Muscle of leg (tissue), 11 donors: Measurements from ENCODE around the gene MKS1. TPM values are rescaled to one million over a fixed set of nuclear protein-coding genes. Genes with fewer than 3 reads are reported as not detected.

Experiments used
- DNase-seq: peaks from one replicate; pipeline ENCODE4 v3.0.0; 2013
- H3K27ac ChIP-seq: one replicate; pipeline ENCODE4 v1.5.1; 2013; ENCODE audit warnings: mild to moderate bottlenecking, low read length, control low read depth
- H3K27me3 ChIP-seq: one replicate; pipeline ENCODE4 v1.6.1; 2013; ENCODE audit warnings: low read length; ENCODE audit not compliant: control insufficient read depth, insufficient read depth
- H3K36me3 ChIP-seq: one replicate; pipeline ENCODE4 v1.6.1; 2013; ENCODE audit warnings: low read length; ENCODE audit not compliant: control insufficient read depth, insufficient read depth
- H3K4me1 ChIP-seq: one replicate; pipeline ENCODE4 v1.6.1; 2013; ENCODE audit warnings: low read length; ENCODE audit not compliant: control insufficient read depth, insufficient read depth
- H3K4me3 ChIP-seq: one replicate; pipeline ENCODE4 v1.5.1; 2013; ENCODE audit warnings: low read length, control low read depth
- H3K9me3 ChIP-seq: replicated peaks from 2 replicates; pipeline ENCODE4 v1.6.1; 2013; ENCODE audit warnings: low read depth, low read length; ENCODE audit not compliant: control insufficient read depth
- whole genome bisulfite sequencing: methylation state at CpG from one replicate; pipeline ENCODE4 v1.1.5; 2013; ENCODE audit warnings: missing lambda C conversion rate; ENCODE audit not compliant: insufficient coverage; 5-methylcytosine and 5-hydroxymethylcytosine counted together
- polyA plus RNA-seq, 8 donors: library from polyadenylated mRNA; unstranded; fragments of 120-200 nt; gene quantifications; one replicate each; pipeline versions ENCODE4 v1.2.1 to v1.2.3, GENCODE V29; 2013; ENCODE audit warnings: inconsistent platforms in 1 of 8, low replicate concordance in 1 of 8; ENCODE audit not compliant: insufficient read length in 8 of 8, insufficient read depth in 1 of 8
- total RNA-seq: library from RNA; stranded (reverse); fragments of 120-200 nt; gene quantifications from one replicate; pipeline ENCODE4 v1.2.4, GENCODE V29; 2013

Gene MKS1
- total and polyA plus RNA-seq, 9 donors = 11.6 to 20.1 (median 13.9) TPM

DNA sequence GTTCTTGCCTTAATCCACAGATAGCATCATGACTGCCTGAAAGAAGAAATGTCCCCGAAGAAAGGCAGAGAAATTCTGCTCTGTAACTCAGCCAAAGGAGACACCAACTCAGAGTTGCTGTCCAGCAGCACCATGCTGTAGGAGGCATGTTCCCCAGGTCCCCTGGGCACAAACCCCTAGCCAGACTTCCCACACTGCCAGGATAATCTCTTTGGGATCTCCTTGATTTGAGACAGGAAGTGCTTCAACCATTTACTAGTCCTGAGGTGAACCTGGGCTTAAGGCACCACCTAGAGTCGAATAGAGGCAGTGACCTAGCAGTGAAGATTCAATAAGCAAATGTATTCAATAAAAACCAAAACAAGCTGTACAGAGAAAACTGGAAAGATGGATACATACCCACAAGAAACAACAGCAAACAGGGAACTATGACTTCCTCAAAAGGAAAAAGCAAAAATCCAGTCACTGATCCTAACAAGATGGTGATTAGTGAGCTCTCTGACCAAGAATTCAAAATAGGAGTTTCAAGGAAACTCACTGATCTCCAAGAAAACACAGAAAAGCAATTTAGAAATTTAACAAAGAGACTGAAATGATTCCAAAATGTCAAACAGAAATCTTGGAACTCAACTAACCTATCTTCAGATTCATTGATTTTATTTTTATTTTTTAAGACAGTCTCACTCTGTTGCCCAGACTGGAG, 46.5 kb downstream of the MKS1 start:
- no peak for DNase-seq
- no peak overlapping the region for H3K27ac ChIP-seq
- H3K36me3 ChIP-seq = no peaks in the 10 kb centered on the region
- no peaks in the 10 kb centered on the region for H3K4me1 ChIP-seq
- no peak overlapping the region for H3K4me3 ChIP-seq
- H3K27me3 ChIP-seq = peaks cover 2% of the 10 kb centered on the region
- WGBS = 44% methylated on average over 1 of the region's 2 CpGs
- H3K9me3 ChIP-seq = no peaks in the 10 kb centered on the region

DNA sequence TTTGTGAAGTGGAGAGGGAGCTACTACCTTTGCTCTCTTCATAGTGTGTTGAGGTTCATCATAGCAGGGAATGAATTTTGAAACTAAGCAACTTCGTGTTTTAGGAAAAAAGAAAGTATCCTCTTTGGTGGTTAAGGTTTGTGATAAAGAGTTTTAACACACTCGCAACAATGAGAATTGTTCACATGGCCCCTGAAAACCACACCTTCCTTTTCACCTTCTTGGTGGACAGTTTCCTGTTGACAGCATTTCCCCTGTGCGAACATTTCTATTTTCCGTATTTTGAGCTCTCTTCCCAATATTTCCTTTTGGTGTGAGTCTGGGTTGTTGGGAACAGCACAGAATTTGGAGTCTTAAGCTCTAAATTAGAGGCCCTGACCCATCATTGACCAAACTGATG, 48.4 kb downstream of the MKS1 start:
- WGBS = no CpG with 5 or more reads among the region's 4 CpGs
- H3K27me3 ChIP-seq = no peaks in the 10 kb centered on the region

DNA sequence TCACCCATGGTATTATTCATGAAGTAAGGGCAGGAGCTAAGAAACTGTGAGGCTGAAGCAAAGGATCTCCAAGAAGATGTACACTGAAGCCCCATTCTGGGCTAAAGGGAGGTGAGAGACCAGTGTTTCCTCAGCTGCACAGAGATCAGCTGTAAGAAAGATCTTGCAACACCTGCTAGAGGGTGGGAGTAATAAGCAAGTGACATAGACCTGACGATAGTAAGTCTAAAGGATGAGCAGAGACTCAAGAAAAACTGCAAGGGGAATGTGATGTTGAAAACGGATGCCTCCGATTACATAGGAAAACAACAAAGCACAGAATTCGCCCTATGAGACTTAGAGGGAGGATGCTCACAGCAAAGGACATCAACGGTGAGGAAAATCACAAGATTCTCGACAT, 52.4 kb downstream of the MKS1 start, which contains the start of gene OR4D2:
Gene OR4D2, plus strand, starts transcription at position 301 of the 400 bp plus-strand sequence. CDS start 2,674 bp downstream, outside the sequence.
- H3K36me3 ChIP-seq = no peaks in the 10 kb centered on the region
- peaks cover 2% of the 10 kb centered on the region for H3K27me3 ChIP-seq
- 67% methylated on average over 1 of the region's 6 CpGs for WGBS

More for the DNA sequence above, 48.4 kb downstream of the MKS1 start:
- H3K36me3 ChIP-seq = no peaks in the 10 kb centered on the region
- H3K4me1 ChIP-seq = no peaks in the 10 kb centered on the region
- no peak overlapping the region for H3K27ac ChIP-seq
- no peak overlapping the region for H3K4me3 ChIP-seq
- no peaks in the 10 kb centered on the region for H3K9me3 ChIP-seq
- DNase-seq = no peak

DNA sequence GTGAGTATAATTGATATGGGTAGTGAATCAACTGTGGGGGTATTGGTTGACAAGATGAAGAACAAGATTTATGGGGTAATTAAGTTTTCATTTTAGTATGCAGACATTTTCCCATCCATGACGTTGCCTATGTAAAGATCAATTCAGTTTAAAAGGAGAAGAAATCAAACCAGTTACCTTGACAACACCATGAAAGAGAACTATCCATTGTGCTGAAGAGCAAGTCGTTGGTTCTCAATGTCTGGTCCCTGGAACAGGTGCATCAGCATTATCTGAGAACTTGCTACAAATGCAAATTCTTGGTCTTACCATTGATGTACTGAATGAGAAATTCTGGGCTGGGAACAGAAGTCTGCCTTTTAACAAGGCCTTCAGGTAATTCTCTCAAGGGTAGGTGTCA, 53.1 kb downstream of the MKS1 start:
- H3K4me3 ChIP-seq = no peak overlapping the region
- no CpG with 5 or more reads among the region's 2 CpGs for WGBS
- H3K9me3 ChIP-seq = no peaks in the 10 kb centered on the region
- peaks cover 2% of the 10 kb centered on the region for H3K27me3 ChIP-seq
- H3K27ac ChIP-seq = no peak overlapping the region
- no peak for DNase-seq
- H3K4me1 ChIP-seq = no peaks in the 10 kb centered on the region
- H3K36me3 ChIP-seq = no peaks in the 10 kb centered on the region

More for the DNA sequence above, 52.4 kb downstream of the MKS1 start, which contains the start of gene OR4D2:
- no peak within 1 kb of the TSS for H3K4me3 ChIP-seq
- H3K4me1 ChIP-seq = no peaks in the 10 kb centered on the region
- DNase-seq = no peak
- H3K9me3 ChIP-seq = no peaks in the 10 kb centered on the region
- no peak within 1 kb of the TSS for H3K27ac ChIP-seq

DNA sequence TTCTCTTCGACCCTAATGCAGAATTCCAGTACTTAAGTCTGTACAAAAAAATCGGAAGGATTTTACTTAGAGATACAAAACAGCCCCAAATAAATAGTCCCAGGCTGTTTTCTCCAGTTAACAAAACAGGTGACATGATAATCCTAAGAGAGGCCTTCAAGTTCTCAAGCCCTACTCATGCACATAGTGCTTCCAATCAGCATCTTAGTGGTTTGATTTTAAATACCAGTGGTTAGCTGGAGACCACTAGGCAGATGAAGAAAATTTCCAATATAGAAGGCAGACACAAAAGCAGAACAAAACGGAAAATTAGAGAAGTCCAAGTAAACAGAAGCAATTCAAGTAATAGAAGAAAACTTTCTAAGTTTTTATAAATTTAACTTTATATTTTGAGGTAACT, 57.5 kb downstream of the MKS1 start:
- Histone ChIP-seq H3K9me3 (no peaks in the 10 kb centered on the region), H3K27ac (no peak overlapping the region), H3K36me3 (no peaks in the 10 kb centered on the region), H3K27me3 (peaks cover 20% of the 10 kb centered on the region), H3K4me1 (peaks cover 5% of the 10 kb centered on the region), H3K4me3 (no peak overlapping the region)
- DNase-seq = no peak
- WGBS = no CpG with 5 or more reads among the region's 3 CpGs

DNA sequence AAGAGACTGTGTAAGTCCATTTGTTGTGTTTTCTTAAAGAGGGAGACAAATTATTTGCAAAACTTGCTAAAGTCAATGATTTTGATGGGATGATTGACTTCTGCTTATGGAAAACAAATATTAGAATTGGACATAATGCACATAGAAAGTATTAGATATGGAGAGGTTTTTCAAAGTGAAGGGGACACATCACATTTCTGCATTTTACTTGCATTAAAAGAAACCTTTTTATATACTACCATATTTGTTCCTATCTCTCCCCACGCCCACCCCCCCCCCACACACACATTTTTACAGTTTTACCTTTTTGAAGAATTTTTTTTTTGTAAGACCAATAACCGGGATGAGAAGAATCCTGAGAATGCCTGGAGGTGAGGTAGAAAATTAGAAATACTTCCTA, 60.9 kb downstream of the MKS1 start:
- no CpG with 5 or more reads among the region's 2 CpGs for WGBS
- peaks cover 5% of the 10 kb centered on the region for H3K4me1 ChIP-seq
- no peaks in the 10 kb centered on the region for H3K9me3 ChIP-seq
- H3K27me3 ChIP-seq = peaks cover 33% of the 10 kb centered on the region
- no peak for DNase-seq
- no peaks in the 10 kb centered on the region for H3K36me3 ChIP-seq
- no peak overlapping the region for H3K4me3 ChIP-seq
- H3K27ac ChIP-seq = no peak overlapping the region

DNA sequence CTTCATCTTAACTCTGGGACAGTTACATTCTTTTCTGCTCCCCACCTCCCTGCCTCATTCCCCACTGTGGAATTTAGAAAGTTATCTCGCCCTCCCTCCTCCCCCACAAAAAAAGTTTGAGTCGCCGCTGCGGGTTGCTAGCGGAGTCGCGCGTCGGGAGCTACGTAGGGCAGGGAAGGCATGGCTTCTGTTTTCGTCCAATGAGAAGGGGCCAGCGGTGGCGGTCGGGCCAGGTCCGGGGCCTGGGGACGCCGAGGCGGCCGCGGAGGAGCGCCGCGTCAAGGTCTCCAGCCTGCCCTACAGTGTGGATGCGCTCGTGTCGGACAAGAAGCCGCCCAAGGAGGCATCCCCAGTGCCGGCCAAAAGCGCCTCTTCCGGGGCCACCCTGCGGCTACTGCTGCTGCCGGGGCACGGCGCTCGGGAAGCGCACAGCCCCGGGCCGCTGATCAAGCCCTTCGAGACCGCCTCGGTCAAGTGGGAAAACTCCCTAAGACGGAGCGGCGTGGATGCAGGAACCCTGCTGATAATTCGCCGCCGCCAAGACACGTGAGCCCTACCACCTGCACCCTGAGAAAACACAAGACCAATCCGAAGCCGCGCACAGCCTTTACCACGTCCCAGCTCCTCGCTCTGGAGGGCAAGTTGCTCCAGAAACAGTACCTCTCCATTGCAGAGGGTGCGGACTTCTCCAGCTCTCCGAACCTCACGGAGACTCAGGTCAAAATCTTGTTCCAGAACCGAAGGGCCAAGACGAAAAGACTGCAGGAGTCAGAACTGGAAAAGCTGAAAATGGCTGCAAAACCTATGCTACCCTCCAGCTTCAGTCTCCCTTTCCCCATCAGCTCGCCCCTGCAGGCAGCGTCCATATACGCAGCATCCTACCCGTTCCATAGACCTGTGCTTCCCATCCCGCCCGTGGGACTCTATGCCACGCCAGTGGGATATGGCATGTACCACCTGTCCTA, 61.9 kb downstream of the MKS1 start:
- under 1% methylated on average over 62 of the region's 65 CpGs for WGBS
- no peaks in the 10 kb centered on the region for H3K9me3 ChIP-seq
- DNase-seq = peak; percentile 1
- H3K4me3 ChIP-seq = no peak overlapping the region
- no peak overlapping the region for H3K27ac ChIP-seq
- no peaks in the 10 kb centered on the region for H3K36me3 ChIP-seq
- peaks cover 5% of the 10 kb centered on the region for H3K4me1 ChIP-seq
- H3K27me3 ChIP-seq = peaks cover 40% of the 10 kb centered on the region

Other genes starting within 250 kb of the MKS1 start
- 39.9 TPM for gene VEZF1, start 231.0 kb downstream of the MKS1 start, total RNA-seq
- 10 to 100 TPM; 36.7 to 54.7 (median 45.7) TPM for gene VEZF1, start 231.0 kb downstream of the MKS1 start, polyA plus RNA-seq
- 180 TPM for gene SRSF1, start 212.0 kb downstream of the MKS1 start, total RNA-seq
- 100 to 1,000 TPM; 161 to 241 (median 193) TPM for gene SRSF1, start 212.0 kb downstream of the MKS1 start, polyA plus RNA-seq
- 12.7 TPM for gene DYNLL2, start 135.8 kb downstream of the MKS1 start, total RNA-seq
- 10 to 100 TPM; 32.5 to 52.8 (median 45.2) TPM for gene DYNLL2, start 135.8 kb downstream of the MKS1 start, polyA plus RNA-seq
- not detected for gene OR4D1, start 70.9 kb downstream of the MKS1 start, total RNA-seq
- under 1 TPM in 1 of 8 donors, not detected in 7; 0.03 TPM for gene OR4D1, start 70.9 kb downstream of the MKS1 start, polyA plus RNA-seq
- not detected for gene OR4D2, start 52.3 kb downstream of the MKS1 start, total RNA-seq
- gene OR4D2, start 52.3 kb downstream of the MKS1 start, polyA plus RNA-seq = not detected
- gene EPX, start 26.5 kb downstream of the MKS1 start, total RNA-seq = 0.09 TPM
- gene EPX, start 26.5 kb downstream of the MKS1 start, polyA plus RNA-seq = 1 to 10 TPM in 1 of 8 donors, under 1 TPM in 7; 0.26 to 1.0 (median 0.41) TPM
- not detected for gene LPO, start 19.3 kb upstream of the MKS1 start, total RNA-seq
- under 1 TPM in 7 of 8 donors, not detected in 1; 0.05 to 0.40 (median 0.11) TPM for gene LPO, start 19.3 kb upstream of the MKS1 start, polyA plus RNA-seq
- gene MPO, start 61.7 kb upstream of the MKS1 start, total RNA-seq = 2.3 TPM
- gene MPO, start 61.7 kb upstream of the MKS1 start, polyA plus RNA-seq = 10 to 100 TPM in 5 of 8 donors, 1 to 10 TPM in 3; 7.2 to 20.0 (median 11.0) TPM
- gene TSPOAP1, start 109.5 kb upstream of the MKS1 start, total RNA-seq = 3.6 TPM
- gene TSPOAP1, start 109.5 kb upstream of the MKS1 start, polyA plus RNA-seq = 1 to 10 TPM; 4.1 to 7.4 (median 5.1) TPM
- 64.8 TPM for gene SUPT4H1, start 132.9 kb upstream of the MKS1 start, total RNA-seq
- 100 to 1,000 TPM in 1 of 8 donors, 10 to 100 TPM in 7; 75.0 to 107 (median 87.8) TPM for gene SUPT4H1, start 132.9 kb upstream of the MKS1 start, polyA plus RNA-seq
- 0.04 TPM for gene RNF43, start 198.3 kb upstream of the MKS1 start, total RNA-seq
- gene RNF43, start 198.3 kb upstream of the MKS1 start, polyA plus RNA-seq = 1 to 10 TPM in 2 of 8 donors, under 1 TPM in 6; 0.04 to 1.6 (median 0.06) TPM